GM19035 (cell line): ENCODE measurements around the gene ZNF343.
A peak's percentile ranks its signal among the peaks of the same experiment; 100 is the strongest.

ENCODE experiments used
- ATAC-seq: cut with Tn5 transposase; IDR thresholded peaks from one replicate; pipeline ENCODE4 v1.9.1; 2021; ENCODE audit not compliant: unreplicated experiment

ZNF343 gene

GRCh38 chr20:2475850-2476741 lies 32.6 kb downstream of the ZNF343 start:
- no peak for ATAC-seq

- ATAC-seq = no peak
These were observed 35.2 kb downstream of the ZNF343 start for GRCh38 chr20:2473516-2473915.

- ATAC-seq = peak; percentile 96
These were observed 38.1 kb downstream of the ZNF343 start, which contains the start of gene SNRPB for GRCh38 chr20:2470423-2471193. Gene SNRPB (minus strand): TSS chr20:2470789. CDS start chr20:2470690, 99 bp downstream.

- peak; percentile 26 for ATAC-seq
These were observed 38.7 kb downstream of the ZNF343 start for GRCh38 chr20:2469991-2470422.

GRCh38 chr20:2468581-2469407 lies 39.9 kb downstream of the ZNF343 start:
- ATAC-seq = no peak

- ATAC-seq = no peak
These were observed 41.3 kb downstream of the ZNF343 start for GRCh38 chr20:2467412-2467811.

GRCh38 chr20:2465100-2465499 lies 43.6 kb downstream of the ZNF343 start:
- no peak for ATAC-seq

- no peak for ATAC-seq
These were observed 44.9 kb downstream of the ZNF343 start for GRCh38 chr20:2463616-2464365.

- ATAC-seq = no peak
These were observed 46.2 kb downstream of the ZNF343 start for GRCh38 chr20:2462484-2462883.

- no peak for ATAC-seq
These were observed 47.8 kb downstream of the ZNF343 start for GRCh38 chr20:2460752-2461424.

GRCh38 chr20:2459981-2460751 lies 48.5 kb downstream of the ZNF343 start:
- no peak for ATAC-seq

GRCh38 chr20:2458919-2459499 lies 49.7 kb downstream of the ZNF343 start:
- no peak for ATAC-seq

GRCh38 chr20:2455771-2456497 lies 52.8 kb downstream of the ZNF343 start:
- no peak for ATAC-seq

GRCh38 chr20:2453792-2454191 lies 54.9 kb downstream of the ZNF343 start:
- ATAC-seq = no peak

- no peak for ATAC-seq
These were observed 56.6 kb downstream of the ZNF343 start for GRCh38 chr20:2451939-2452732.

GRCh38 chr20:2451422-2451821 lies 57.3 kb downstream of the ZNF343 start:
- ATAC-seq = no peak

GRCh38 chr20:2449386-2449785 lies 59.3 kb downstream of the ZNF343 start:
- no peak for ATAC-seq
